SU-DHL-6 (cell line): Measurements from ENCODE around the gene TMEM184C.

ENCODE experiments used
- H2AFZ ChIP-seq: fragments of 200-600 bp; sonication (generic); 2 replicates; pipeline ENCODE4 v1.6.1; 2014; ENCODE audit warnings: low read depth, mild to moderate bottlenecking, moderate library complexity, mixed read lengths, antibody characterized with exemption, low read length; ENCODE audit not compliant: severe bottlenecking
- H3F3A ChIP-seq: fragments of 200-600 bp; shearing (Covaris generic); 2 replicates; pipeline ENCODE4 v1.6.0; 2016; ENCODE audit warnings: antibody characterized with exemption, mild to moderate bottlenecking; ENCODE audit not compliant: insufficient read depth
- H3K27ac ChIP-seq: fragments of 200-600 bp; sonication (generic); 2 replicates; pipeline ENCODE4 v1.5.1; 2016; ENCODE audit warnings: low read depth, mild to moderate bottlenecking, low read length, moderate library complexity, mixed read lengths
- H3K27me3 ChIP-seq: fragments of 200-600 bp; sonication (generic), shearing (Covaris generic); 2 replicates; pipeline ENCODE4 v1.6.0; 2014; ENCODE audit warnings: mild to moderate bottlenecking, low read length
- H3K36me3 ChIP-seq: fragments of 200-600 bp; sonication (generic); 2 replicates; pipeline ENCODE4 v1.6.1; 2014; ENCODE audit warnings: mild to moderate bottlenecking, low read length, mixed read lengths
- H3K4me2 ChIP-seq: fragments of 300-600, 200-600 bp; shearing (Covaris generic), sonication (generic); 2 replicates; pipeline ENCODE4 v1.6.0; 2014; ENCODE audit warnings: low read length, low read depth, mild to moderate bottlenecking; ENCODE audit not compliant: poor library complexity, severe bottlenecking
- H3K4me3 ChIP-seq: fragments of 200-600 bp; sonication (generic); 2 replicates; pipeline ENCODE4 v1.5.1; 2014; ENCODE audit warnings: antibody characterized with exemption, low read length, mild to moderate bottlenecking, mixed read lengths; ENCODE audit not compliant: insufficient read depth, poor library complexity, severe bottlenecking
- H3K79me2 ChIP-seq: fragments of 200-600 bp; sonication (generic); 2 replicates; pipeline ENCODE4 v1.6.1; 2014; ENCODE audit warnings: mild to moderate bottlenecking, low read length, moderate library complexity; ENCODE audit not compliant: insufficient read depth
- H3K9ac ChIP-seq: fragments of 200-600 bp; sonication (generic); 2 replicates; pipeline ENCODE4 v1.7.0; 2014; ENCODE audit warnings: mild to moderate bottlenecking, low read length
- H3K9me2 ChIP-seq: fragments of 200-600 bp; sonication (generic); replicated peaks from 2 replicates; pipeline ENCODE4 v1.6.1; 2014; ENCODE audit warnings: low read length; ENCODE audit not compliant: insufficient read depth
- H3K9me3 ChIP-seq: fragments of 200-600 bp; sonication (generic); 2 replicates; pipeline ENCODE4 v1.6.1; 2014; ENCODE audit warnings: low read length, mixed read lengths; ENCODE audit not compliant: insufficient read depth
- H4K20me1 ChIP-seq: fragments of 200-600 bp; sonication (generic); 2 replicates; pipeline ENCODE4 v1.6.1; 2014; ENCODE audit warnings: low read depth, mild to moderate bottlenecking, antibody characterized with exemption, low read length, moderate library complexity, mixed read lengths
- CTCF ChIP-seq: fragments of 200-600 bp; sonication (generic); IDR thresholded peaks from one replicate; pipeline ENCODE4 v1.5.1; 2017; ENCODE audit warnings: antibody characterized with exemption, mild to moderate bottlenecking, low read length, moderate library complexity; ENCODE audit not compliant: insufficient read depth, poor library complexity, severe bottlenecking
- EZH2phosphoT487 ChIP-seq: fragments of 200-600 bp; sonication (generic), shearing (Covaris generic); conservative IDR thresholded peaks from 2 replicates; pipeline ENCODE4 v1.6.1; 2018; ENCODE audit warnings: mild to moderate bottlenecking, antibody characterized with exemption, low read length, moderate library complexity, mixed read lengths

Gene TMEM184C

DNA sequence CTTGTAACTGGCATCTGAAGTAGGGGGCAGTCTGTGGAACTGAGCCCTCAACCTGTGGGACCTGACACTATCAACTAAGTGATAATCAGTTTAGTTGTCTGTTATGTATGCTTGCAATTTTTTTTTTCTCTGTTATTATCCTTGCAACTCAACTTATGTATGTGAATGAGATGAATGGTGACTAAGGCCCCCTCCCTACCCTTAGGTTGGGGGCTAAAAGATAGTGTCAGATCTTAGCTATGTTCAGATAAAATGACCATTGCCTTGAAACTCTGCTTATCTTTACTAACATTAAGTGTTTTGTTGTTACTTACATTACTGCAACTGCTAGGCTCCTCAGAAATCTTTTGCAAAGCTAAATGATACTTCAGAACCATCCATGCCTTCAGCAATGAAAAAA lies 31.5 kb downstream of the TMEM184C start:
- no peaks in the 10 kb centered on the region for H3K27me3 ChIP-seq
- no peak overlapping the region for H3K4me2 ChIP-seq
- TF ChIP-seq EZH2phosphoT487 (no peak), CTCF (no peak)
- H3K36me3 ChIP-seq = peaks cover 8% of the 10 kb centered on the region; the same call in 1 of the 2 replicates
- H3K79me2 ChIP-seq = peaks cover 58% of the 10 kb centered on the region
- H3K27ac ChIP-seq = no peak overlapping the region
- no peak overlapping the region for H3K9ac ChIP-seq
- H3K9me2 ChIP-seq = no peaks in the 10 kb centered on the region
- no peaks in the 10 kb centered on the region for H3K9me3 ChIP-seq
- no peaks in the 10 kb centered on the region for H3F3A ChIP-seq
- H3K4me3 ChIP-seq = no peak overlapping the region
- H2AFZ ChIP-seq = no peak overlapping the region
- no peaks in the 10 kb centered on the region for H4K20me1 ChIP-seq

DNA sequence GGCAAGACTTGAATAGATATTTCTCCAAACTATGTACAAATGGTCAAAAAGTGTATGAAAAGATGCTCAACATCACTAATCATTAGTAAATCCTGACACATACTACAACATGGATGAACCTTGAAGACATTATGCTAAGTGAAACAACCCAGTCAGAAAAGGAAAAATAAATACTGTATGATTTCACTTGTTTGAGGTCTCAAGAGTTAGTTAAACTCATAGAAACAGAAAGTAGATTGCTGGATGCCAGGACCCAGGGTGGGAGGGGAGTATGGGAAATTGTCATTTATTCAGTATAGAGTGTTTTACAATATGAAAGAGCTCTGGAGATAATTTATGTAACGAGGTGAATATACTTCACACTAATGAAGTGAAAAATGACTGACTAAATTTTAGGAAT lies 34.4 kb downstream of the TMEM184C start:
- H3K79me2 ChIP-seq = peaks cover 42% of the 10 kb centered on the region

DNA sequence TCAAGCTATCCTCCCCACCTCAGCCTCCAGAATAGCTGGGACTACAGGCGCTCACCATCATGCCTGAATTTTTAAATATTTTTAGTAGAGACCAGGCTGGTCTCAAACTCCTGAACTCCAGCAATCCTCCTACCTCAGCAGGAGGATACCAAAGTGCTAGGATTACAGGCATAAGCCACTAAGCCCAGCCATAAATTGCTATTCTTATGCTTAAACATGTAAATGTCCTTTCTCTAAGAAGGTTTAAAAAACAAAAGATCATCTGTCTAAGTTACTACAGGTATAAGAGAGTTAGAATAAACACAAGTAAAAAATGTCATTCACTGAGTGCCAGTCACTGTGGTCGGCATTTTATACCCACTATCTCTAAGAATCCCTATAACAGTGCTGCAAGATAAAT lies 38.4 kb downstream of the TMEM184C start:
- TF ChIP-seq CTCF = no peak
- TF ChIP-seq EZH2phosphoT487 = no peak
- peaks cover 14% of the 10 kb centered on the region for H3K79me2 ChIP-seq
- no peak overlapping the region for H3K4me2 ChIP-seq
- no peaks in the 10 kb centered on the region for H4K20me1 ChIP-seq
- peaks cover 20% of the 10 kb centered on the region for H3K36me3 ChIP-seq
- H2AFZ ChIP-seq = no peak overlapping the region
- H3K9me2 ChIP-seq = no peaks in the 10 kb centered on the region
- no peak overlapping the region for H3K27ac ChIP-seq
- no peak overlapping the region for H3K9ac ChIP-seq
- H3K27me3 ChIP-seq = no peaks in the 10 kb centered on the region
- no peak overlapping the region for H3K4me3 ChIP-seq
- H3F3A ChIP-seq = no peaks in the 10 kb centered on the region
- no peaks in the 10 kb centered on the region for H3K9me3 ChIP-seq

More for the DNA sequence above, 34.4 kb downstream of the TMEM184C start:
- H3K27me3 ChIP-seq = no peaks in the 10 kb centered on the region
- peaks cover 17% of the 10 kb centered on the region; the same call in 1 of the 2 replicates for H3K36me3 ChIP-seq
- H3K4me2 ChIP-seq = no peak overlapping the region
- H4K20me1 ChIP-seq = no peaks in the 10 kb centered on the region
- no peak overlapping the region for H3K4me3 ChIP-seq
- H3K9me2 ChIP-seq = no peaks in the 10 kb centered on the region
- no peak overlapping the region for H2AFZ ChIP-seq
- no peak overlapping the region for H3K9ac ChIP-seq
- no peaks in the 10 kb centered on the region for H3F3A ChIP-seq
- H3K27ac ChIP-seq = no peak overlapping the region
- TF ChIP-seq CTCF = no peak
- TF ChIP-seq EZH2phosphoT487 = no peak
- H3K9me3 ChIP-seq = no peaks in the 10 kb centered on the region
